Spleen (tissue), 11 donors: ENCODE data around the gene APLF. TPM values are rescaled to one million over a fixed set of nuclear protein-coding genes. Genes with fewer than 3 reads are reported as not detected.

ENCODE experiments used
- DNase-seq: peaks from one replicate; pipeline ENCODE4 v3.0.0-alpha.2; 2020
- H3K27ac ChIP-seq, 8 donors: fragments of 200-600 bp; sonication (generic) in 7 of 8; 1 replicate in 4 of 8; 2 replicates in 4 of 8; pipeline versions ENCODE4 v1.5.0 to v1.8.0; 2016 to 2021; ENCODE audit warnings: inconsistent platforms in 4 of 8, mild to moderate bottlenecking in 4 of 8, moderate library complexity in 1 of 8
- H3K27me3 ChIP-seq, 7 donors: fragments of 200-600 bp; sonication (generic) in 6 of 7; replicated peaks in 1 of 7; 1 replicate in 4 of 7; 2 replicates in 3 of 7; pipeline versions ENCODE4 v1.5.0 to v1.8.0; 2016 to 2021; ENCODE audit warnings: inconsistent platforms in 3 of 7, mild to moderate bottlenecking in 1 of 7
- H3K36me3 ChIP-seq, 6 donors: fragments of 200-600 bp; sonication (generic) in 5 of 6; 1 replicate in 4 of 6; 2 replicates in 2 of 6; pipeline versions ENCODE4 v1.5.0 to v1.8.0; 2016 to 2021; ENCODE audit warnings: inconsistent platforms in 2 of 6
- H3K4me1 ChIP-seq, 6 donors: fragments of 200-600 bp; sonication (generic) in 5 of 6; 1 replicate in 3 of 6; 2 replicates in 3 of 6; pipeline versions ENCODE4 v1.5.0 to v1.8.0; 2016 to 2021; ENCODE audit warnings: inconsistent platforms in 3 of 6
- H3K4me3 ChIP-seq, 8 donors: fragments of 200-600 bp; sonication (generic) in 7 of 8; 1 replicate in 4 of 8; 2 replicates in 4 of 8; pipeline versions ENCODE4 v1.5.0 to v1.8.0; 2016 to 2021; ENCODE audit warnings: inconsistent platforms in 4 of 8, mild to moderate bottlenecking in 4 of 8, moderate library complexity in 2 of 8
- H3K9me3 ChIP-seq, 8 donors: fragments of 200-600 bp; sonication (generic) in 7 of 8; 1 replicate in 4 of 8; 2 replicates in 4 of 8; pipeline versions ENCODE4 v1.5.0 to v1.8.0; 2016 to 2021; ENCODE audit warnings: inconsistent platforms in 4 of 8
- POLR2A ChIP-seq, 3 donors: fragments of 450-650 bp; IDR thresholded peaks; one replicate each; pipeline ENCODE4 v1.5.1; 2017; ENCODE audit warnings: antibody characterized with exemption in 3 of 3, mild to moderate bottlenecking in 1 of 3
- POLR2AphosphoS5 ChIP-seq, 3 donors: sonication (generic); formaldehyde crosslinking; IDR thresholded peaks; one replicate each; pipeline ENCODE4 v1.5.1; 2017; ENCODE audit warnings: antibody characterized with exemption in 3 of 3
- WGBS, 5 donors: extraction: QIAGEN DNeasy Blood & Tissue Kit in 3 of 5; methylation state at CpG; one replicate each; pipeline versions ENCODE4 v1.1.5 to v1.1.7; 2013 to 2018; 5-methylcytosine and 5-hydroxymethylcytosine counted together
- intact Hi-C: fragments of 100-400 bp; cut with DNase I; formaldehyde crosslinking; loops from one replicate; pipeline ENCODE4 v1.15.0; 2023; ENCODE audit warnings: low total_unique reads
- polyA plus RNA-seq, 3 donors: library from polyadenylated mRNA; stranded (reverse); fragments of 200-250 nt; gene quantifications; one replicate each; pipeline ENCODE4 v1.2.1, GENCODE V29; 2013
- total RNA-seq, 7 donors: library from RNA; depleted of rRNA in 3 of 7; stranded (reverse); fragments of >200 nt in 3 of 7; fragmentation: NEBNext Ultra II Directional in 4 of 7; extraction: Animal tissue kit (Norgen Biotek cat#: 25700) in 4 of 7; gene quantifications; one replicate each; pipeline versions ENCODE4 v1.1.0 to v1.2.1, GENCODE V29; 2016 to 2021
- TF ChIP-seq, protein P1 (sequence below), 11 experiments: fragments of 200-600 bp in 7 of 11; fragments of 450-650 bp in 4 of 11; sonication (generic) in 4 of 11; IDR thresholded peaks in 8 of 11; conservative IDR thresholded peaks in 3 of 11; 1 replicate in 7 of 11; 2 replicates in 4 of 11; pipeline versions ENCODE4 v1.4.0 to v1.8.0; 2016 to 2021; ENCODE audit warnings: antibody characterized with exemption in 11 of 11, inconsistent platforms in 4 of 11, mild to moderate bottlenecking in 1 of 11
- donor health status: healthy with polysubstance abuse.
- donor health status: DM: no; HTN: no; CAD: no; lungs with moderate emphysema.
- donor health status: DM: no; HTN: no; CAD: no.
- donor health status: Bipolar disorder and iron deficiency.
- donor health status: healthy.
- donor health status: DM: no; HTN: no; CAD: no.
- donor health status: DM: yes; HTN: yes; CAD: no.

The APLF gene
- total and polyA plus RNA-seq, 10 donors = 1.1 to 7.2 (median 5.0) TPM

GRCh38 chr2:68558576-68558975 is 91.2 kb downstream of the APLF start:
- Histone ChIP-seq H3K4me3 (no peak overlapping the region), H3K27me3 (no peaks in the 10 kb centered on the region), H3K4me1 (no peaks in the 10 kb centered on the region), H3K9me3 (no peaks in the 10 kb centered on the region), H3K27ac (no peak overlapping the region), H3K36me3 (no peaks in the 10 kb centered on the region)
- no peak for DNase-seq
- 89 to 96% (median 95%) methylated on average over 4 of the region's 4 CpGs for WGBS, 5 donors
- TF ChIP-seq, protein P1, sequence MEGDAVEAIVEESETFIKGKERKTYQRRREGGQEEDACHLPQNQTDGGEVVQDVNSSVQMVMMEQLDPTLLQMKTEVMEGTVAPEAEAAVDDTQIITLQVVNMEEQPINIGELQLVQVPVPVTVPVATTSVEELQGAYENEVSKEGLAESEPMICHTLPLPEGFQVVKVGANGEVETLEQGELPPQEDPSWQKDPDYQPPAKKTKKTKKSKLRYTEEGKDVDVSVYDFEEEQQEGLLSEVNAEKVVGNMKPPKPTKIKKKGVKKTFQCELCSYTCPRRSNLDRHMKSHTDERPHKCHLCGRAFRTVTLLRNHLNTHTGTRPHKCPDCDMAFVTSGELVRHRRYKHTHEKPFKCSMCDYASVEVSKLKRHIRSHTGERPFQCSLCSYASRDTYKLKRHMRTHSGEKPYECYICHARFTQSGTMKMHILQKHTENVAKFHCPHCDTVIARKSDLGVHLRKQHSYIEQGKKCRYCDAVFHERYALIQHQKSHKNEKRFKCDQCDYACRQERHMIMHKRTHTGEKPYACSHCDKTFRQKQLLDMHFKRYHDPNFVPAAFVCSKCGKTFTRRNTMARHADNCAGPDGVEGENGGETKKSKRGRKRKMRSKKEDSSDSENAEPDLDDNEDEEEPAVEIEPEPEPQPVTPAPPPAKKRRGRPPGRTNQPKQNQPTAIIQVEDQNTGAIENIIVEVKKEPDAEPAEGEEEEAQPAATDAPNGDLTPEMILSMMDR (IDR thresholded peaks at IDR 0.05 in 8 of 11, conservative IDR thresholded peaks at IDR 0.05 in 3 of 11) = no peak
- no peak for TF ChIP-seq POLR2A (IDR thresholded peaks at IDR 0.05)
- no peak for TF ChIP-seq POLR2AphosphoS5 (IDR thresholded peaks at IDR 0.05)
- intact Hi-C loops = no loop called here

DNA sequence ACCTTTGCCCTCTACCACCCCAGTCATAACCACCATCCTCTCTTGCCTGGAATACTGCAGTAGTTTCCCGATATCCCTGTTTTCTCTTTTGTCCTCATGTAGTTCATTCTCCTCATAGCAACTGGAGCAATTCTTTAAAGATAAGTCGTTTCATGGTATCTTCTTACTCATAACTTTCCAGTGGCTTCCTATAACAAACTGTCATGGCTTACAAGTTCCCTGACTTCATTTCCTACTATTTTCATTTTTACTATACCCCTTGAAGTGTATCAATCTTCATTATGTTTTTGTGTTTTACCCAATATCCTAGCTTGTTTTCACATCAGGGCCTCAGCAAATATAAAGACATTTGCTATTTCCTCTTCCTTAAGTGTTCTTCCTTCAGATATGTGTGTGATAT is 92.3 kb downstream of the APLF start:
- no peak for DNase-seq
- H3K36me3 ChIP-seq = no peaks in the 10 kb centered on the region

DNA sequence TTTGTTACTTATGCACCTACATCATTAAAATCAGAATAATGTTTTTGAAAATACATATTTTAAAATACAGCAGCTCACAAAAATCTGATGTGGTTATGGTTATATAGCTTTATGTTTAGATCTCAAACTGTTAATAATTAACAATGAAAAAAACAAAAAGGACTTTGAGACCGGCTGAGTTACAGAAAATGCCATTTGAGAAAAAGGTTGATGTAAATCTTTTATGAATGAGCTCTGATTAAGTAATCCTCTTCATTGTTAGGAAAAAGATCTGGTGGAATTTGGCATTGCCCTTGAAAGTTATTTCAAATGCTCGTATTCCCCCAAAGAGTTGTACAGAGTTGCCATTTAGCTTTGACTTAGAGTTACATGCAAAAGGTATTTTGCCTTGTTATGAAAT is 93.2 kb downstream of the APLF start:
- H3K27ac ChIP-seq = no peak overlapping the region
- intact Hi-C loops = no loop called here
- no peaks in the 10 kb centered on the region for H3K9me3 ChIP-seq
- TF ChIP-seq, protein P1 (IDR thresholded peaks at IDR 0.05 in 8 of 11, conservative IDR thresholded peaks at IDR 0.05 in 3 of 11) = no peak
- TF ChIP-seq POLR2A (IDR thresholded peaks at IDR 0.05) (no peak), POLR2AphosphoS5 (IDR thresholded peaks at IDR 0.05) (no peak)
- DNase-seq = no peak
- H3K4me3 ChIP-seq = no peak overlapping the region
- H3K4me1 ChIP-seq = no peaks in the 10 kb centered on the region
- WGBS, 5 donors = 93 to 98% (median 95%) methylated on average over 2 of the region's 2 CpGs
- H3K27me3 ChIP-seq = no peaks in the 10 kb centered on the region
- no peaks in the 10 kb centered on the region for H3K36me3 ChIP-seq

More for the DNA sequence above, 92.3 kb downstream of the APLF start:
- intact Hi-C loops = no loop called here
- Histone ChIP-seq H3K9me3 (no peaks in the 10 kb centered on the region), H3K4me1 (no peaks in the 10 kb centered on the region), H3K27me3 (no peaks in the 10 kb centered on the region), H3K4me3 (no peak overlapping the region), H3K27ac (no peak overlapping the region)
- no peak for TF ChIP-seq POLR2A (IDR thresholded peaks at IDR 0.05)
- TF ChIP-seq, protein P1 (IDR thresholded peaks at IDR 0.05 in 8 of 11, conservative IDR thresholded peaks at IDR 0.05 in 3 of 11) = no peak
- TF ChIP-seq POLR2AphosphoS5 (IDR thresholded peaks at IDR 0.05) = no peak
- WGBS, 5 donors = 74 to 91% (median 85%) methylated on average over 2 of the region's 2 CpGs

- H3K9me3 ChIP-seq = no peaks in the 10 kb centered on the region
- TF ChIP-seq, protein P1 (IDR thresholded peaks at IDR 0.05 in 8 of 11, conservative IDR thresholded peaks at IDR 0.05 in 3 of 11) = no peak
- TF ChIP-seq POLR2AphosphoS5 (IDR thresholded peaks at IDR 0.05) = no peak
- TF ChIP-seq POLR2A (IDR thresholded peaks at IDR 0.05) = no peak
- intact Hi-C loops = no loop called here
Measured at GRCh38 chr2:68561372-68561771, 94.0 kb downstream of the APLF start.

More at GRCh38 chr2:68561372-68561771, 94.0 kb downstream of the APLF start:
- WGBS, 5 donors = 58 to 76% (median 63%) methylated on average over 3 of the region's 3 CpGs
- no peak overlapping the region for H3K4me3 ChIP-seq
- no peaks in the 10 kb centered on the region for H3K4me1 ChIP-seq
- no peaks in the 10 kb centered on the region for H3K36me3 ChIP-seq
- no peak for DNase-seq
- H3K27ac ChIP-seq = no peak overlapping the region
- no peaks in the 10 kb centered on the region for H3K27me3 ChIP-seq
